IMR-90 (cell line): ENCODE data around the gene TTC23.

Source experiments
- BHLHE40 ChIP-seq: fragments of 150-350 bp; IDR thresholded peaks from 2 replicates; pipeline ENCODE4 v1.6.1; 2016; ENCODE audit warnings: mild to moderate bottlenecking, low read depth, low read length
- CEBPB ChIP-seq: IDR thresholded peaks from 2 replicates; pipeline ENCODE4 v1.6.1; 2012; ENCODE audit warnings: low read depth, low read length, improper control_type of control experiment
- CTCF ChIP-seq: conservative IDR thresholded peaks from 2 replicates; pipeline ENCODE4 v1.5.1; 2012; ENCODE audit warnings: mild to moderate bottlenecking, low read depth, low read length, improper control_type of control experiment
- ELK1 ChIP-seq: fragments of 150-350 bp; IDR thresholded peaks from 2 replicates; pipeline ENCODE4 v1.6.1; 2016; ENCODE audit warnings: low read depth, mild to moderate bottlenecking, low read length, moderate library complexity, borderline replicate concordance
- FOS ChIP-seq: fragments of 150-350 bp; IDR thresholded peaks from 2 replicates; pipeline ENCODE4 v1.6.1; 2016; ENCODE audit warnings: low read depth, low read length
- MAFK ChIP-seq: IDR thresholded peaks from 2 replicates; pipeline ENCODE4 v1.6.1; 2012; ENCODE audit warnings: low read depth, low read length, improper control_type of control experiment
- MXI1 ChIP-seq: IDR thresholded peaks from 2 replicates; pipeline ENCODE4 v1.6.1; 2012; ENCODE audit warnings: low read depth, mild to moderate bottlenecking, low read length, moderate library complexity, borderline replicate concordance
- POLR2A ChIP-seq: IDR thresholded peaks from 2 replicates; pipeline ENCODE4 v1.6.1; 2012; ENCODE audit warnings: mild to moderate bottlenecking, low read depth, low read length
- RAD21 ChIP-seq: IDR thresholded peaks from 2 replicates; pipeline ENCODE4 v1.6.1; 2012; ENCODE audit warnings: low read length, improper control_type of control experiment
- RCOR1 ChIP-seq: IDR thresholded peaks from 2 replicates; pipeline ENCODE4 v1.6.1; 2012; ENCODE audit warnings: mild to moderate bottlenecking, low read length, improper control_type of control experiment; ENCODE audit not compliant: insufficient replicate concordance
- RFX5 ChIP-seq: IDR thresholded peaks from 2 replicates; pipeline ENCODE4 v1.8.0; 2012; ENCODE audit warnings: low read depth, mild to moderate bottlenecking, low read length, moderate library complexity
- SMC3 ChIP-seq: fragments of 150-350 bp; IDR thresholded peaks from 2 replicates; pipeline ENCODE4 v1.6.1; 2016; ENCODE audit warnings: low read depth, mild to moderate bottlenecking, antibody characterized with exemption, low read length, moderate library complexity

GRCh38 chr15:99167640-99168039 is 81.7 kb downstream of the TTC23 start:
- TF ChIP-seq POLR2A (no peak), CTCF (no peak), ELK1 (no peak), BHLHE40 (no peak), MXI1 (no peak), FOS (no peak), RFX5 (no peak), SMC3 (no peak), RCOR1 (no peak), RAD21 (no peak), CEBPB (no peak), MAFK (no peak)
